Suprapubic skin (tissue), 4 donors: ENCODE measurements around the gene CSGALNACT2. TPM values are rescaled to one million over a fixed set of nuclear protein-coding genes. Genes with fewer than 3 reads are reported as not detected.

Source experiments
- DNase-seq, 2 donors: peaks; one replicate each; pipeline ENCODE4 v3.0.0-alpha.2; 2019; ENCODE audit warnings: low spot score in 2 of 2
- H3K27ac ChIP-seq: fragments of 200-600 bp; sonication (generic); one replicate; pipeline ENCODE4 v1.5.1; 2019
- H3K27me3 ChIP-seq: fragments of 200-600 bp; sonication (generic); one replicate; pipeline ENCODE4 v1.5.1; 2019
- H3K36me3 ChIP-seq: fragments of 200-600 bp; sonication (generic); one replicate; pipeline ENCODE4 v1.5.1; 2019
- H3K4me1 ChIP-seq: fragments of 200-600 bp; sonication (generic); one replicate; pipeline ENCODE4 v1.5.1; 2019
- H3K4me3 ChIP-seq: fragments of 200-600 bp; sonication (generic); one replicate; pipeline ENCODE4 v1.5.1; 2019; ENCODE audit warnings: mild to moderate bottlenecking
- H3K9me3 ChIP-seq: fragments of 200-600 bp; sonication (generic); one replicate; pipeline ENCODE4 v1.5.1; 2019
- CTCF ChIP-seq, 2 donors: fragments of 200-600 bp in 1 of 2; fragments of 450-650 bp in 1 of 2; sonication (generic) in 1 of 2; IDR thresholded peaks; one replicate each; pipeline ENCODE4 v1.5.1; 2016 to 2019; ENCODE audit warnings: antibody characterized with exemption in 2 of 2, mild to moderate bottlenecking in 1 of 2, moderate library complexity in 1 of 2
- EP300 ChIP-seq: sonication (generic); formaldehyde crosslinking; IDR thresholded peaks from one replicate; pipeline ENCODE4 v1.6.1; 2017; ENCODE audit warnings: antibody characterized with exemption
- POLR2A ChIP-seq, 2 donors: fragments of 450-650 bp; IDR thresholded peaks; one replicate each; pipeline ENCODE4 v1.6.1; 2017; ENCODE audit warnings: antibody characterized with exemption in 2 of 2, mild to moderate bottlenecking in 2 of 2, moderate library complexity in 2 of 2
- POLR2AphosphoS5 ChIP-seq, 3 donors: sonication (generic); formaldehyde crosslinking; IDR thresholded peaks; one replicate each; pipeline ENCODE4 v1.6.1; 2017; ENCODE audit warnings: antibody characterized with exemption in 3 of 3
- WGBS: methylation state at CpG from one replicate; pipeline ENCODE4 v1.1.5; 2018; 5-methylcytosine and 5-hydroxymethylcytosine counted together
- total RNA-seq, 4 donors: library from RNA; depleted of rRNA; stranded (reverse); fragments of >200 nt; gene quantifications; one replicate each; pipeline ENCODE4 v1.1.0, GENCODE V29; 2016

Gene CSGALNACT2
- total RNA-seq, 4 donors from 2014 or later: 10.1 to 15.5 (median 13.9) TPM

DNA sequence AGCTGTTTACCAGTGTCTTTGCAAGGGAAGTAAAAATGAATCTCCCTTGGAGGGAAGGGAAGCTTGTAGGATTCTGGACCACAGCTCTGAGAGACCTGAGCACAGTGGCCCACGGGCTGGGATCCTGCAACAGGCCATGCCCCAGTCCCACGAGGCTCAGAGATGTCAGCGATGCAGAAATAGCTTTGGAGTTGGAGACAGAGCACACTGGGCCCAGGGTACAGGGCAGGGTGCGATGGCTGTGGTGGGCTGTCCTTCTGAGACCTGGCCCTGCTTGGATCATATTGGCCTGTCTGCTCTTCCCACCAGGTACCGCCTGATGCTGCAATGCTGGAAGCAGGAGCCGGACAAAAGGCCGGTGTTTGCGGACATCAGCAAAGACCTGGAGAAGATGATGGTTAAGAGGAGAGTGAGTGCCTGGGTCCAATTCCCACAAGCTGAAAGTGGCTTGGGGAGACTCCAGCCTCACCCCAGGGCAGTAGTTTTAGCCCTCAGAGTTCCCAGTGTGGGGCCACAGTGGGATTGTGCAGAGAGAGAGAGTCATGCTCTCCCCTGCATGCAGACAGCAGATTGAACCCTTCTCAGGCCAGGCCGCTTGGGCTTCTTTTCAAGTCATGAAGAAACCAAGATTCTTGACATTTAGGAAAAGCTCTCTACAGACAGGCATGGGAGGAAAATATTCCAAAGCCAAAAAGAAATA, 13.5 kb upstream of the CSGALNACT2 start:
- H3K36me3 ChIP-seq: no peaks in the 10 kb centered on the region
- no peaks in the 10 kb centered on the region for H3K9me3 ChIP-seq
- H3K27me3 ChIP-seq: no peaks in the 10 kb centered on the region
- no peak for TF ChIP-seq POLR2A (IDR thresholded peaks at IDR 0.05)
- TF ChIP-seq EP300: no peak
- no peak for TF ChIP-seq POLR2AphosphoS5 (IDR thresholded peaks at IDR 0.05)
- no peak for TF ChIP-seq CTCF (IDR thresholded peaks at IDR 0.05)
- WGBS: 93% methylated on average over 9 of the region's 9 CpGs
- H3K27ac ChIP-seq: no peak overlapping the region
- DNase-seq: peak; percentile 31 to 55
- no peak overlapping the region for H3K4me3 ChIP-seq
- peaks cover 15% of the 10 kb centered on the region for H3K4me1 ChIP-seq

DNA sequence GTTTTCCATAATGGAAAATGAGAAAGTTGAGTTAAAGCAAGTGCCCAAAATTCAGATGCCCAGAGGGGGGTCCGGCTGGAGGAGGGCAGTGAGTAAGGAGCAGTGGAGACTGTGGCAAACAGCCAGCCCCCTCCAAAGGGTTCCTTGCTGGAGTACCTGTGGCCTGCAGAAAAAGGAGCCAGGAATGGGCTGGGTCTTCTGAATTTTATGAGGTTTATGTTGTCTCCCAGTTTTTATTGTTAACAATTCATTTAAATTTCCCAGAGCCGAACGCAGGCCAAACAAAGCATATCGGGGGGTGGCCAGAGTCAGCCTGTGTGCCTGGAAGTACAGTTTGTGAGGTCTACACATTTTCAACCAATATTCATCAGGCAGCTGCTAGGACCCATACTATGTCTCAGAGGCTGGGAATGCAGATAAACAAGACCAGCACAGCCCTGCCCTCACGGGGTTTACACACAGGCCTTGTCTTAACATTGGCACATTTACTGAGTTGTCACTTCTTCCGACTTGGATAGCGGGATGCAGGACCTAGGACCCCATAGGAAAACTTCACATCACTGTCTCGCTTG, 12.9 kb upstream of the CSGALNACT2 start:
- Histone ChIP-seq H3K27me3 (no peaks in the 10 kb centered on the region), H3K4me1 (peaks cover 15% of the 10 kb centered on the region), H3K9me3 (no peaks in the 10 kb centered on the region), H3K4me3 (no peak overlapping the region), H3K36me3 (no peaks in the 10 kb centered on the region), H3K27ac (no peak overlapping the region)
- peak; percentile 24 to 56 for DNase-seq
- no peak for TF ChIP-seq POLR2AphosphoS5 (IDR thresholded peaks at IDR 0.05)
- TF ChIP-seq CTCF (IDR thresholded peaks at IDR 0.05): no peak
- TF ChIP-seq EP300: no peak
- TF ChIP-seq POLR2A (IDR thresholded peaks at IDR 0.05): no peak
- whole genome bisulfite sequencing: 95% methylated on average over 8 of the region's 8 CpGs

- Histone ChIP-seq H3K36me3 (no peaks in the 10 kb centered on the region), H3K4me1 (peaks cover 15% of the 10 kb centered on the region), H3K27ac (no peak overlapping the region), H3K4me3 (no peak overlapping the region), H3K9me3 (no peaks in the 10 kb centered on the region), H3K27me3 (no peaks in the 10 kb centered on the region)
- no peak for TF ChIP-seq CTCF (IDR thresholded peaks at IDR 0.05)
- no peak for TF ChIP-seq POLR2A (IDR thresholded peaks at IDR 0.05)
- no peak for TF ChIP-seq POLR2AphosphoS5 (IDR thresholded peaks at IDR 0.05)
- no peak for TF ChIP-seq EP300
- peak; percentile 39 to 64 for DNase-seq
- WGBS: 85% methylated on average over 18 of the region's 23 CpGs
Observed at GRCh38 chr10:43125881-43126731, 12.1 kb upstream of the CSGALNACT2 start.

GRCh38 chr10:43126759-43127424, 11.4 kb upstream of the CSGALNACT2 start:
- 84% methylated on average over 5 of the region's 7 CpGs for WGBS
- no peak overlapping the region for H3K27ac ChIP-seq

More at GRCh38 chr10:43126759-43127424, 11.4 kb upstream of the CSGALNACT2 start:
- Histone ChIP-seq H3K36me3 (no peaks in the 10 kb centered on the region), H3K4me3 (no peak overlapping the region), H3K4me1 (peaks cover 8% of the 10 kb centered on the region), H3K27me3 (no peaks in the 10 kb centered on the region), H3K9me3 (no peaks in the 10 kb centered on the region)
- DNase-seq: no peak
- TF ChIP-seq POLR2AphosphoS5 (IDR thresholded peaks at IDR 0.05): no peak
- TF ChIP-seq POLR2A (IDR thresholded peaks at IDR 0.05): no peak
- TF ChIP-seq CTCF (IDR thresholded peaks at IDR 0.05): no peak
- TF ChIP-seq EP300: no peak
